HG03039 (cell line): ENCODE results near the gene AOPEP.

Experiments used
- ATAC-seq: cut with Tn5 transposase; IDR thresholded peaks from one replicate; pipeline ENCODE4 v1.9.1; 2021; ENCODE audit warnings: mild to moderate bottlenecking, moderate library complexity; ENCODE audit not compliant: unreplicated experiment

Gene AOPEP

GRCh38 chr9:95086564-95086955 is 360.1 kb downstream of the AOPEP start:
- no peak for ATAC-seq

- no peak for ATAC-seq
Observed at GRCh38 chr9:95087659-95088242, 361.3 kb downstream of the AOPEP start.

GRCh38 chr9:95088421-95089161 is 362.1 kb downstream of the AOPEP start:
- no peak for ATAC-seq

GRCh38 chr9:95089257-95090022 is 362.9 kb downstream of the AOPEP start:
- no peak for ATAC-seq

- ATAC-seq: no peak
Observed at GRCh38 chr9:95090023-95090791, 363.7 kb downstream of the AOPEP start.

- no peak for ATAC-seq
Observed at GRCh38 chr9:95090871-95091577, 364.5 kb downstream of the AOPEP start.

GRCh38 chr9:95091601-95092261 is 365.2 kb downstream of the AOPEP start:
- ATAC-seq: no peak

- ATAC-seq: no peak
Observed at GRCh38 chr9:95092262-95093072, 366.0 kb downstream of the AOPEP start.

GRCh38 chr9:95093586-95093985 is 367.1 kb downstream of the AOPEP start:
- ATAC-seq: no peak

- ATAC-seq: no peak
Observed at GRCh38 chr9:95094002-95094401, 367.5 kb downstream of the AOPEP start.

- ATAC-seq: no peak
Observed at GRCh38 chr9:95095641-95096355, 369.3 kb downstream of the AOPEP start.

- no peak for ATAC-seq
Observed at GRCh38 chr9:95096381-95096780, 369.9 kb downstream of the AOPEP start.

GRCh38 chr9:95096807-95097206 is 370.3 kb downstream of the AOPEP start:
- ATAC-seq: no peak

GRCh38 chr9:95097279-95097678 is 370.8 kb downstream of the AOPEP start:
- ATAC-seq: no peak

- no peak for ATAC-seq
Observed at GRCh38 chr9:95098391-95098921, 372.0 kb downstream of the AOPEP start.

GRCh38 chr9:95099321-95100070 is 373.0 kb downstream of the AOPEP start:
- ATAC-seq: no peak

GRCh38 chr9:95100071-95100627 is 373.6 kb downstream of the AOPEP start:
- ATAC-seq: no peak
